A549 (cell line): Measurements from ENCODE around the gene COPS6. TPM values are rescaled to one million over a fixed set of nuclear protein-coding genes. Genes with fewer than 3 reads are reported as not detected.
A peak's percentile ranks its signal among the peaks of the same experiment; 100 is the strongest.

Source experiments
- ATAC-seq, 2 experiments: fragments of 200-7000 bp in 1 of 2; fragments of >200 bp in 1 of 2; cut with Nextera tagmentation in 1 of 2; cut with Tn5 transposase in 1 of 2; 3 replicates each; pipeline versions ENCODE4 v1.8.0 to v1.9.1; 2018 to 2020; ENCODE audit warnings: mild to moderate bottlenecking in 1 of 2, moderate library complexity in 1 of 2
- CTCF ChIA-PET: fragments of 300-600 bp; sonication (Branson Sonifier 250); formaldehyde crosslinking; extraction: SDS; loops from one replicate; lab custom pipeline; 2021; ENCODE audit warnings: antibody characterized with exemption, inconsistent platforms; lab: Yijun Ruan, JAX
- POLR2A ChIA-PET: fragments of 350-600 bp; formaldehyde crosslinking; extraction: SDS; loops from one replicate; lab custom pipeline; 2021; ENCODE audit warnings: antibody characterized with exemption, inconsistent platforms; lab: Yijun Ruan, JAX
- DNase-seq, 2 experiments: peaks; one replicate each; pipeline versions ENCODE4 v3.0.0 to v3.0.0-alpha.2; 2011 to 2016; ENCODE audit warnings: low read depth in 1 of 2, low spot score in 1 of 2
- FAIRE-seq: peaks from 2 replicates; lab custom pipeline; 2011; peaks lifted over from hg19 to GRCh38; lab: Jason Lieb, UNC
- H3K27ac ChIP-seq, 2 experiments: fragments of >200 bp; sonication (Bioruptor Twin); formaldehyde crosslinking; 3 replicates each; pipeline ENCODE4 v1.5.1; 2016 to 2017
- H3K4me1 ChIP-seq: fragments of >200 bp; sonication (Bioruptor Twin); formaldehyde crosslinking; 3 replicates; pipeline ENCODE4 v1.6.1; 2016
- H3K4me2 ChIP-seq: fragments of >200 bp; sonication (Bioruptor Twin); formaldehyde crosslinking; 3 replicates; pipeline ENCODE4 v1.6.1; 2016
- H3K4me3 ChIP-seq: fragments of >200 bp; sonication (Bioruptor Twin); formaldehyde crosslinking; 3 replicates; pipeline ENCODE4 v1.5.1; 2016
- H3K9me3 ChIP-seq: fragments of >200 bp; sonication (Bioruptor Twin); formaldehyde crosslinking; 3 replicates; pipeline ENCODE4 v1.6.1; 2016
- BHLHE40 ChIP-seq: IDR thresholded peaks from 2 replicates; pipeline ENCODE4 v1.6.1; 2012; ENCODE audit warnings: low read depth, low read length, inconsistent platforms
- CBX8 ChIP-seq: fragments of 200-600 bp; sonication (generic); IDR thresholded peaks from 2 replicates; pipeline ENCODE4 v1.6.1; 2016
- CEBPB ChIP-seq, 2 experiments: fragments of >200 bp in 1 of 2; sonication (Bioruptor Twin) in 1 of 2; formaldehyde crosslinking in 1 of 2; IDR thresholded peaks; 2 replicates each; pipeline ENCODE4 v1.6.1; 2012 to 2016
- EHF ChIP-seq: fragments of 250-450 bp; sonication (Bioruptor Pico); IDR thresholded peaks from 2 replicates; pipeline ENCODE4 v1.5.0; 2020; ENCODE audit warnings: mild to moderate bottlenecking
- EHMT2 ChIP-seq: fragments of 200-600 bp; sonication (generic); IDR thresholded peaks from 2 replicates; pipeline ENCODE4 v1.6.1; 2016; ENCODE audit warnings: antibody characterized with exemption, low read depth, mild to moderate bottlenecking, moderate library complexity
- FOSB ChIP-seq: fragments of 250-450 bp; sonication (Bioruptor Pico); IDR thresholded peaks from 2 replicates; pipeline ENCODE4 v1.5.0; 2020; ENCODE audit warnings: mild to moderate bottlenecking, moderate library complexity
- HDAC2 ChIP-seq: fragments of 200-600 bp; sonication (generic); IDR thresholded peaks from 2 replicates; pipeline ENCODE4 v1.6.1; 2016
- HMGXB4 ChIP-seq: fragments of 250-450 bp; sonication (Bioruptor Pico); IDR thresholded peaks from 2 replicates; pipeline ENCODE4 v1.5.0; 2021; ENCODE audit warnings: mild to moderate bottlenecking, moderate library complexity, borderline replicate concordance
- HOXB13 ChIP-seq: fragments of 250-450 bp; sonication (Bioruptor Pico); IDR thresholded peaks from 2 replicates; pipeline ENCODE4 v1.5.0; 2020; ENCODE audit warnings: low read depth, mild to moderate bottlenecking, moderate library complexity
- MAFK ChIP-seq: fragments of 450-650 bp; IDR thresholded peaks from 2 replicates; pipeline ENCODE4 v1.6.1; 2014; ENCODE audit not compliant: partially characterized antibody
- MAX ChIP-seq: IDR thresholded peaks from 2 replicates; pipeline ENCODE4 v1.6.1; 2012
- MYC ChIP-seq: IDR thresholded peaks from 2 replicates; pipeline ENCODE4 v1.6.1; 2012; ENCODE audit warnings: mild to moderate bottlenecking, inconsistent platforms, low read length, improper control_type of control experiment, borderline replicate concordance
- NR3C1 ChIP-seq: fragments of >200 bp; sonication (Bioruptor Twin); formaldehyde crosslinking; IDR thresholded peaks from 3 replicates; pipeline ENCODE4 v1.6.1; 2017
- PHF8 ChIP-seq: fragments of 200-600 bp; sonication (generic); IDR thresholded peaks from 2 replicates; pipeline ENCODE4 v1.6.1; 2016; ENCODE audit warnings: low read depth, mild to moderate bottlenecking, antibody characterized with exemption, moderate library complexity, borderline replicate concordance
- RAD21 ChIP-seq, 2 experiments: fragments of >200 bp in 1 of 2; sonication (Bioruptor Twin) in 1 of 2; formaldehyde crosslinking in 1 of 2; IDR thresholded peaks in 1 of 2; conservative IDR thresholded peaks in 1 of 2; 2 replicates in 1 of 2; 3 replicates in 1 of 2; pipeline ENCODE4 v1.6.1; 2012 to 2018; ENCODE audit warnings: inconsistent platforms in 1 of 2
- RNF2 ChIP-seq: fragments of 200-600 bp; sonication (generic); IDR thresholded peaks from 2 replicates; pipeline ENCODE4 v1.6.1; 2016; ENCODE audit warnings: low read depth, mild to moderate bottlenecking, antibody characterized with exemption, moderate library complexity, borderline replicate concordance
- SREBF2 ChIP-seq: fragments of 450-650 bp; IDR thresholded peaks from 2 replicates; pipeline ENCODE4 v1.6.1; 2014; ENCODE audit warnings: mild to moderate bottlenecking, moderate library complexity
- TFCP2L1 ChIP-seq: fragments of 250-450 bp; sonication (Bioruptor Pico); IDR thresholded peaks from 2 replicates; pipeline ENCODE4 v1.5.0; 2021; ENCODE audit warnings: mild to moderate bottlenecking
- ZFP36 ChIP-seq: fragments of 450-650 bp; IDR thresholded peaks from 2 replicates; pipeline ENCODE4 v1.6.1; 2014; ENCODE audit warnings: borderline replicate concordance; ENCODE audit not compliant: partially characterized antibody
- ZSCAN20 ChIP-seq: fragments of 250-450 bp; sonication (Bioruptor Pico); IDR thresholded peaks from 2 replicates; pipeline ENCODE4 v1.8.0; 2022; ENCODE audit warnings: mild to moderate bottlenecking, moderate library complexity
- WGBS: methylation state at CpG from one replicate; pipeline ENCODE4 v1.1.6; 2017; ENCODE audit errors: missing lambda C conversion rate; 5-methylcytosine and 5-hydroxymethylcytosine counted together
- polyA plus RNA-seq, 4 experiments: library from polyadenylated mRNA; depleted of rRNA in 3 of 4; stranded (reverse); fragments of >200 nt; fragmentation: RNase III in 1 of 4; extraction: RNeasy Plus Mini Kit Qiagen cat#74134 plus additional on column Dnase treatment in 1 of 4; gene quantifications; 2 replicates in 3 of 4; 3 replicates in 1 of 4; pipeline ENCODE4 v1.2.3, GENCODE V29; 2011 to 2017
- TF ChIP-seq, protein P1 (sequence below): fragments of >200 bp; sonication (Bioruptor Twin); formaldehyde crosslinking; IDR thresholded peaks from 2 replicates; pipeline ENCODE4 v1.6.1; 2016
- TF ChIP-seq, protein P2 (sequence below): IDR thresholded peaks from 2 replicates; pipeline ENCODE4 v1.6.1; 2012; ENCODE audit warnings: low read depth, borderline replicate concordance
- TF ChIP-seq, protein P3 (sequence below): IDR thresholded peaks from 2 replicates; pipeline ENCODE4 v1.6.1; 2012

Gene COPS6
- polyA plus RNA-seq, 2 of the 4 experiments (the other 2 are of a cell fraction): 192 to 219 TPM

DNA sequence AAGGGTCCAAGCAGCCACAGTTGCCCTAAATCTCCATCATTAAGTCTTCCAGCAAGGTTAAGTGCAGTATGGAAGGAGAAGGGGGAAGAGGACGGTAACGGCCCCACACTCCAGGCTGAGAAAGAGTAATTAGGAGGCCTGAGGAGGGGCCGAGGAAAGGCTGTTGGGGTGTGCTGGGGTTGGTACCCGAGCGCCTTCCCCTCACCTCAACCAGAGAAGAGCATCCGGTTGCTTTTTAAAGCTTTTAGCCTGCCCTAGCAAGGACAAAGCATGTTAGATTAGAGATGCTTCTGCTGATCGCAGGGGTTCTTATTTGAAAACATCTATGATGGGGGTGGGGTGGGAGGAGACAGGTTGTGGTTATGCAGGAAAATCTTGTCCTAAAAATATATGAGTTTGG is 48.2 kb upstream of the COPS6 start:
- ChIA-PET CTCF (interaction anchor here (0.8 kb wide), 1 partner anchor 54 kb away, joined by 3 read pairs; no protein-coding TSS in a partner anchor), POLR2A (no interaction called here)
- H3K27ac ChIP-seq: no peak overlapping the region
- ATAC-seq (no peak), FAIRE-seq (no peak), DNase-seq (no peak)
- 0 out of 3 replicates have a peak, but pooled peaks cover under 1% of the 10 kb centered on the region for H3K4me1 ChIP-seq
- peaks cover 11% of the 10 kb centered on the region; the same call in 2 of the 3 replicates for H3K9me3 ChIP-seq
- no peak overlapping the region for H3K4me3 ChIP-seq
- 96% methylated on average over 7 of the region's 7 CpGs for WGBS
- TF ChIP-seq, protein P1, sequence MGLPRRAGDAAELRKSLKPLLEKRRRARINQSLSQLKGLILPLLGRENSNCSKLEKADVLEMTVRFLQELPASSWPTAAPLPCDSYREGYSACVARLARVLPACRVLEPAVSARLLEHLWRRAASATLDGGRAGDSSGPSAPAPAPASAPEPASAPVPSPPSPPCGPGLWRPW: no peak
- no peak for TF ChIP-seq SREBF2
- H3K4me2 ChIP-seq: no peak overlapping the region

GRCh38 chr7:100044718-100045117 is 44.1 kb upstream of the COPS6 start:
- DNase-seq: peak in 1 of 2 experiments; percentile 32
- TF ChIP-seq HMGXB4 (CRISPR knock-in tag) (no peak), MYC (no peak), CEBPB (IDR thresholded peaks at IDR 0.05) (no peak), RAD21 (conservative IDR thresholded peaks at IDR 0.05 in 1 of 2, IDR thresholded peaks at IDR 0.05 in 1 of 2) (0 out of 5 replicates have a peak, but pooled peaks of 1 of the 2 experiments have one; percentile 11), FOSB (CRISPR knock-in tag) (no peak)
- TF ChIP-seq, all 56 proteins: peak for 1
- Histone ChIP-seq H3K27ac (no peak overlapping the region), H3K4me1 (peaks cover 3% of the 10 kb centered on the region; the same call in 1 of the 3 replicates), H3K4me3 (no peak overlapping the region), H3K4me2 (no peak overlapping the region), H3K9me3 (no peaks in the 10 kb centered on the region)
- ATAC-seq: 0 out of 6 replicates have a peak, but pooled peaks of 1 of the 2 experiments have one; percentile 12
- no peak for FAIRE-seq
- CTCF ChIA-PET: interaction anchor here (1.0 to 1.9 kb wide), 5 partner anchors 13 to 86 kb away, joined by 3 to 6 read pairs (median 4); no protein-coding TSS in a partner anchor
- POLR2A ChIA-PET: interaction anchor here (0.6 kb wide), 1 partner anchor 29 kb away, joined by 3 read pairs; no protein-coding TSS in a partner anchor
- 71% methylated on average over 6 of the region's 6 CpGs for WGBS

- 82% methylated on average over 4 of the region's 4 CpGs for WGBS
- no peak overlapping the region for H3K27ac ChIP-seq
- peak overlapping the region; percentile 77; the same call in 1 of the 3 replicates for H3K4me2 ChIP-seq
- TF ChIP-seq NR3C1: no peak
- no peak for TF ChIP-seq MAX
- no peak for TF ChIP-seq EHMT2
- no peak for TF ChIP-seq ZSCAN20
- TF ChIP-seq HDAC2: no peak
- no peak for TF ChIP-seq MAFK
- no peak for TF ChIP-seq HOXB13 (CRISPR knock-in tag)
- TF ChIP-seq, protein P2, sequence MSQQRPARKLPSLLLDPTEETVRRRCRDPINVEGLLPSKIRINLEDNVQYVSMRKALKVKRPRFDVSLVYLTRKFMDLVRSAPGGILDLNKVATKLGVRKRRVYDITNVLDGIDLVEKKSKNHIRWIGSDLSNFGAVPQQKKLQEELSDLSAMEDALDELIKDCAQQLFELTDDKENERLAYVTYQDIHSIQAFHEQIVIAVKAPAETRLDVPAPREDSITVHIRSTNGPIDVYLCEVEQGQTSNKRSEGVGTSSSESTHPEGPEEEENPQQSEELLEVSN: no peak
- no peak for TF ChIP-seq MYC
- TF ChIP-seq CEBPB (IDR thresholded peaks at IDR 0.05): no peak
- no peak for TF ChIP-seq RAD21 (conservative IDR thresholded peaks at IDR 0.05 in 1 of 2, IDR thresholded peaks at IDR 0.05 in 1 of 2)
- TF ChIP-seq CBX8: no peak
- TF ChIP-seq, protein P3, sequence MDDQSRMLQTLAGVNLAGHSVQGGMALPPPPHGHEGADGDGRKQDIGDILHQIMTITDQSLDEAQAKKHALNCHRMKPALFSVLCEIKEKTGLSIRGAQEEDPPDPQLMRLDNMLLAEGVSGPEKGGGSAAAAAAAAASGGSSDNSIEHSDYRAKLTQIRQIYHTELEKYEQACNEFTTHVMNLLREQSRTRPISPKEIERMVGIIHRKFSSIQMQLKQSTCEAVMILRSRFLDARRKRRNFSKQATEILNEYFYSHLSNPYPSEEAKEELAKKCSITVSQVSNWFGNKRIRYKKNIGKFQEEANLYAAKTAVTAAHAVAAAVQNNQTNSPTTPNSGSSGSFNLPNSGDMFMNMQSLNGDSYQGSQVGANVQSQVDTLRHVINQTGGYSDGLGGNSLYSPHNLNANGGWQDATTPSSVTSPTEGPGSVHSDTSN: no peak
- TF ChIP-seq BHLHE40: no peak
- TF ChIP-seq FOSB (CRISPR knock-in tag): no peak
- TF ChIP-seq ZFP36: no peak
- no peak for TF ChIP-seq TFCP2L1 (CRISPR knock-in tag)
- no peak for TF ChIP-seq EHF (CRISPR knock-in tag)
- TF ChIP-seq PHF8: no peak
- TF ChIP-seq RNF2: no peak
- TF ChIP-seq, all 56 proteins: peak for 0
- FAIRE-seq (no peak), ATAC-seq (no peak), DNase-seq (no peak)
- peaks cover 7% of the 10 kb centered on the region; the same call in 2 of the 3 replicates for H3K4me1 ChIP-seq
- no peak overlapping the region for H3K4me3 ChIP-seq
- POLR2A ChIA-PET: interaction anchor here (1.0 to 1.9 kb wide), 3 partner anchors 18 to 34 kb away, joined by 3 to 9 read pairs (median 3); partner anchors contain the start of gene ZKSCAN1
- CTCF ChIA-PET: interaction anchor here (0.6 to 1.8 kb wide), 2 partner anchors 19 to 69 kb away, joined by 3 to 6 read pairs; no protein-coding TSS in a partner anchor
- H3K9me3 ChIP-seq: no peaks in the 10 kb centered on the region
Observed at GRCh38 chr7:100048680-100049079, 40.1 kb upstream of the COPS6 start.
